Suprapubic skin (tissue), 3 donors: ENCODE measurements around the gene PWWP2A.

Source experiments
- EP300 ChIP-seq: sonication (generic); formaldehyde crosslinking; IDR thresholded peaks from one replicate; pipeline ENCODE4 v1.6.1; 2017; ENCODE audit warnings: antibody characterized with exemption
- POLR2A ChIP-seq, 2 donors: fragments of 450-650 bp; IDR thresholded peaks; one replicate each; pipeline ENCODE4 v1.6.1; 2017; ENCODE audit warnings: antibody characterized with exemption in 2 of 2, mild to moderate bottlenecking in 2 of 2, moderate library complexity in 2 of 2
- TF ChIP-seq, protein P1 (sequence below), 2 donors: fragments of 200-600 bp in 1 of 2; fragments of 450-650 bp in 1 of 2; sonication (generic) in 1 of 2; IDR thresholded peaks; one replicate each; pipeline ENCODE4 v1.5.1; 2016 to 2019; ENCODE audit warnings: antibody characterized with exemption in 2 of 2, mild to moderate bottlenecking in 1 of 2, moderate library complexity in 1 of 2

DNA sequence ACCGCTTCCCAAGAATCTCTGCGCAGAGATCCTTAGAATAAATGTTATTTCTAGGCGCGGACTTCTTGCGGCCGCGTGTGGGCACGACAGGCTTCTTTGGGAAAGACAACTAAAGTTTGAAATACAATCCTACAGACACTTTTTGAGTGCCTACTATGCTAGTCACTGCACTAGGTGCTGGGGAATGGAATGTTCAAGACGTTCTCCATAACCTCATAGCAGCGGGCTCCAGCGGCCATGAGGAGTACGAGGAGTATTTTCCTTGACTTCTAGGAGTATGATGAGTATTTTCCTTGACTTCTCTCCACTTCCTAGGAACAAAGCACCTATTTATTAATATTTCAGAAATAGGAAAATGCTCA lies 636 bp upstream of the PWWP2A start:
- TF ChIP-seq, protein P1, sequence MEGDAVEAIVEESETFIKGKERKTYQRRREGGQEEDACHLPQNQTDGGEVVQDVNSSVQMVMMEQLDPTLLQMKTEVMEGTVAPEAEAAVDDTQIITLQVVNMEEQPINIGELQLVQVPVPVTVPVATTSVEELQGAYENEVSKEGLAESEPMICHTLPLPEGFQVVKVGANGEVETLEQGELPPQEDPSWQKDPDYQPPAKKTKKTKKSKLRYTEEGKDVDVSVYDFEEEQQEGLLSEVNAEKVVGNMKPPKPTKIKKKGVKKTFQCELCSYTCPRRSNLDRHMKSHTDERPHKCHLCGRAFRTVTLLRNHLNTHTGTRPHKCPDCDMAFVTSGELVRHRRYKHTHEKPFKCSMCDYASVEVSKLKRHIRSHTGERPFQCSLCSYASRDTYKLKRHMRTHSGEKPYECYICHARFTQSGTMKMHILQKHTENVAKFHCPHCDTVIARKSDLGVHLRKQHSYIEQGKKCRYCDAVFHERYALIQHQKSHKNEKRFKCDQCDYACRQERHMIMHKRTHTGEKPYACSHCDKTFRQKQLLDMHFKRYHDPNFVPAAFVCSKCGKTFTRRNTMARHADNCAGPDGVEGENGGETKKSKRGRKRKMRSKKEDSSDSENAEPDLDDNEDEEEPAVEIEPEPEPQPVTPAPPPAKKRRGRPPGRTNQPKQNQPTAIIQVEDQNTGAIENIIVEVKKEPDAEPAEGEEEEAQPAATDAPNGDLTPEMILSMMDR (IDR thresholded peaks at IDR 0.05): peak; percentile 16 to 38
- TF ChIP-seq POLR2A (IDR thresholded peaks at IDR 0.05) (no peak), EP300 (no peak)
